H1 (cell line): Measurements from ENCODE around the gene PARP16. TPM values are rescaled to one million over a fixed set of nuclear protein-coding genes. Genes with fewer than 3 reads are reported as not detected.

Source experiments
- CTCF ChIA-PET: fragments of 300-600 bp; sonication (Branson Sonifier 250); formaldehyde crosslinking; loops from one replicate; lab custom pipeline; 2021; ENCODE audit not compliant: partially characterized antibody; lab: Charles Lee
- POLR2A ChIA-PET: fragments of 300-600 bp; sonication (Branson Sonifier 250); formaldehyde crosslinking; loops from one replicate; lab custom pipeline; 2021; ENCODE audit warnings: inconsistent platforms; ENCODE audit not compliant: partially characterized antibody; lab: Charles Lee
- DNase-seq, 2 experiments: peaks; one replicate each; pipeline versions ENCODE4 v3.0.0 to v3.0.0-alpha.2; 2010 to 2022; ENCODE audit warnings: low spot score in 2 of 2, low read depth in 1 of 2, mixed read lengths in 1 of 2
- FAIRE-seq: peaks from 2 replicates; lab custom pipeline; 2011; peaks lifted over from hg19 to GRCh38; lab: Jason Lieb, UNC
- H2AFZ ChIP-seq: 2 replicates; pipeline ENCODE4 v1.8.1; 2012; ENCODE audit warnings: low read length, inconsistent platforms
- H2AK5ac ChIP-seq: 2 replicates; pipeline ENCODE4 v1.6.1; 2013; ENCODE audit warnings: low read depth, low read length
- H2BK120ac ChIP-seq: replicated peaks from 2 replicates; pipeline ENCODE3; 2013; ENCODE audit warnings: low read depth, low read length, inconsistent platforms
- H2BK12ac ChIP-seq: 2 replicates; pipeline ENCODE4 v1.6.1; 2013; ENCODE audit warnings: low read depth, low read length
- H2BK15ac ChIP-seq: 2 replicates; pipeline ENCODE4 v1.6.1; 2013; ENCODE audit warnings: low read length
- H2BK20ac ChIP-seq: 2 replicates; pipeline ENCODE4 v1.6.1; 2013; ENCODE audit warnings: low read length
- H2BK5ac ChIP-seq: 2 replicates; pipeline ENCODE4 v1.6.1; 2013; ENCODE audit warnings: low read depth, low read length
- H3K14ac ChIP-seq: 2 replicates; pipeline ENCODE4 v1.6.1; 2013; ENCODE audit warnings: inconsistent platforms; ENCODE audit not compliant: insufficient read length
- H3K18ac ChIP-seq: 2 replicates; pipeline ENCODE4 v1.6.1; 2013; ENCODE audit warnings: low read length; ENCODE audit errors: extremely low read depth
- H3K23ac ChIP-seq: 2 replicates; pipeline ENCODE4 v1.6.1; 2013; ENCODE audit warnings: inconsistent platforms; ENCODE audit not compliant: insufficient read length
- H3K23me2 ChIP-seq: 2 replicates; pipeline ENCODE4 v1.6.1; 2013; ENCODE audit warnings: low read depth, low read length
- H3K27ac ChIP-seq: 2 replicates; pipeline ENCODE4 v1.6.1; 2011; ENCODE audit warnings: low read depth, low read length, inconsistent platforms
- H3K27me3 ChIP-seq, 4 experiments: replicated peaks in 1 of 4; 1 replicate in 1 of 4; 2 replicates in 3 of 4; pipeline versions ENCODE4 v1.6.1 to v1.8.1; 2011 to 2013; ENCODE audit warnings: low read length in 3 of 4, mild to moderate bottlenecking in 3 of 4, inconsistent platforms in 2 of 4, mixed read lengths in 2 of 4, moderate library complexity in 1 of 4; ENCODE audit not compliant: control insufficient read depth in 3 of 4, insufficient read depth in 3 of 4; ENCODE audit errors: extremely low read depth in 1 of 4
- H3K36me3 ChIP-seq, 4 experiments: 2 replicates each; pipeline versions ENCODE4 v1.6.1 to v1.8.1; 2011 to 2013; ENCODE audit warnings: mild to moderate bottlenecking in 4 of 4, low read length in 3 of 4, moderate library complexity in 2 of 4, control low read depth in 1 of 4, inconsistent platforms in 1 of 4; ENCODE audit not compliant: insufficient read depth in 4 of 4, control insufficient read depth in 2 of 4
- H3K4ac ChIP-seq: replicated peaks from 2 replicates; pipeline ENCODE3; 2013; ENCODE audit warnings: low read length, low read depth, mixed read lengths, inconsistent platforms; ENCODE audit not compliant: insufficient read length
- H3K4me1 ChIP-seq, 4 experiments: replicated peaks in 1 of 4; 1 replicate in 1 of 4; 2 replicates in 3 of 4; pipeline versions ENCODE4 v1.6.1 to v1.8.1; 2011 to 2013; ENCODE audit warnings: low read length in 3 of 4, inconsistent platforms in 2 of 4, mixed read lengths in 1 of 4; ENCODE audit not compliant: insufficient read depth in 4 of 4, control insufficient read depth in 3 of 4
- H3K4me2 ChIP-seq, 2 experiments: 2 replicates each; pipeline versions ENCODE4 v1.6.1 to v1.8.1; 2011 to 2013; ENCODE audit warnings: low read depth in 2 of 2, low read length in 2 of 2, control low read depth in 1 of 2, inconsistent platforms in 1 of 2, mild to moderate bottlenecking in 1 of 2; ENCODE audit not compliant: insufficient read depth in 1 of 2
- H3K4me3 ChIP-seq, 4 experiments: fragments of 200-600, 300-600 bp in 1 of 4; sonication (generic), shearing (Covaris generic), sonication (Bioruptor Twin) in 1 of 4; 2 replicates each; pipeline versions ENCODE4 v1.5.1 to v1.8.1; 2011 to 2016; ENCODE audit warnings: low read length in 4 of 4, low read depth in 3 of 4, control low read depth in 2 of 4, inconsistent platforms in 2 of 4, mild to moderate bottlenecking in 2 of 4, mixed read lengths in 1 of 4, moderate library complexity in 1 of 4; ENCODE audit not compliant: insufficient read depth in 2 of 4; ENCODE audit errors: extremely low read depth in 1 of 4
- H3K56ac ChIP-seq: replicated peaks from 2 replicates; pipeline ENCODE3; 2013; ENCODE audit warnings: low read depth, mild to moderate bottlenecking, mixed read lengths, low read length, inconsistent platforms; ENCODE audit not compliant: insufficient read length
- H3K79me1 ChIP-seq: 2 replicates; pipeline ENCODE4 v1.6.1; 2013; ENCODE audit warnings: low read depth, low read length, control low read depth
- H3K79me2 ChIP-seq, 2 experiments: 2 replicates each; pipeline versions ENCODE4 v1.6.1 to v1.8.1; 2012 to 2013; ENCODE audit warnings: low read length in 2 of 2, mild to moderate bottlenecking in 2 of 2, inconsistent platforms in 1 of 2; ENCODE audit not compliant: insufficient read depth in 2 of 2, control insufficient read depth in 1 of 2
- H3K9ac ChIP-seq, 4 experiments: replicated peaks in 1 of 4; 1 replicate in 1 of 4; 2 replicates in 3 of 4; pipeline versions ENCODE4 v1.6.1 to v1.8.1; 2011 to 2013; ENCODE audit warnings: low read depth in 3 of 4, low read length in 3 of 4, control low read depth in 2 of 4, mild to moderate bottlenecking in 2 of 4, moderate library complexity in 2 of 4, inconsistent platforms in 1 of 4; ENCODE audit errors: extremely low read depth in 1 of 4
- H3K9me3 ChIP-seq, 2 experiments: 2 replicates each; pipeline versions ENCODE4 v1.6.1 to v1.8.1; 2012 to 2013; ENCODE audit warnings: mild to moderate bottlenecking in 2 of 2, moderate library complexity in 2 of 2, control low read depth in 1 of 2, inconsistent platforms in 1 of 2, low read depth in 1 of 2, low read length in 1 of 2, mixed read lengths in 1 of 2; ENCODE audit not compliant: insufficient read depth in 2 of 2
- H4K20me1 ChIP-seq, 2 experiments: replicated peaks in 1 of 2; 2 replicates each; pipeline versions ENCODE3 to v1.8.1; 2011 to 2013; ENCODE audit warnings: inconsistent platforms in 2 of 2, low read length in 2 of 2, mild to moderate bottlenecking in 1 of 2; ENCODE audit not compliant: insufficient read depth in 2 of 2, control insufficient read depth in 1 of 2
- H4K5ac ChIP-seq: 2 replicates; pipeline ENCODE4 v1.6.1; 2013; ENCODE audit warnings: low read length, low read depth, mixed read lengths, inconsistent platforms; ENCODE audit not compliant: insufficient read length
- H4K8ac ChIP-seq: 2 replicates; pipeline ENCODE4 v1.8.0; 2013; ENCODE audit warnings: mild to moderate bottlenecking, moderate library complexity, low read length, inconsistent platforms; ENCODE audit not compliant: insufficient read depth; ENCODE audit errors: extremely low read depth
- H4K91ac ChIP-seq: replicated peaks from 2 replicates; pipeline ENCODE3; 2013; ENCODE audit warnings: low read length, mixed read lengths, inconsistent platforms; ENCODE audit not compliant: insufficient read length
- EP300 ChIP-seq, 2 experiments: IDR thresholded peaks; 1 replicate in 1 of 2; 2 replicates in 1 of 2; pipeline ENCODE4 v1.6.1; 2011 to 2012; ENCODE audit warnings: low read depth in 2 of 2, low read length in 2 of 2, mild to moderate bottlenecking in 2 of 2, borderline replicate concordance in 1 of 2, inconsistent platforms in 1 of 2, moderate library complexity in 1 of 2
- FOSL1 ChIP-seq: IDR thresholded peaks from 2 replicates; pipeline ENCODE4 v1.6.1; 2011; ENCODE audit warnings: mild to moderate bottlenecking, low read depth, low read length, moderate library complexity; ENCODE audit not compliant: insufficient read depth
- MAFK ChIP-seq: IDR thresholded peaks from 2 replicates; pipeline ENCODE4 v1.6.1; 2012; ENCODE audit warnings: low read depth, mild to moderate bottlenecking, improper control_type of control experiment, low read length
- PHF8 ChIP-seq: fragments of 200-600 bp; sonication (generic); conservative IDR thresholded peaks from 2 replicates; pipeline ENCODE4 v1.7.1; 2012; ENCODE audit warnings: low read depth, mild to moderate bottlenecking, inconsistent platforms, low read length, moderate library complexity
- RNF2 ChIP-seq: fragments of 200-900, 300-1000 bp; sonication (generic); IDR thresholded peaks from 2 replicates; pipeline ENCODE4 v1.7.1; 2016; ENCODE audit warnings: borderline replicate concordance, low read depth, mild to moderate bottlenecking, antibody characterized with exemption, low read length; ENCODE audit not compliant: poor library complexity, severe bottlenecking; ENCODE audit errors: missing control alignments
- YY1 ChIP-seq: IDR thresholded peaks from 2 replicates; pipeline ENCODE4 v1.6.1; 2011; ENCODE audit warnings: low read depth, mild to moderate bottlenecking, low read length
- whole genome bisulfite sequencing, 2 experiments: shearing (Covaris generic) in 1 of 2; methylation state at CpG; one replicate each; pipeline versions ENCODE4 v1.1.6 to v1.1.7; 2013 to 2015; ENCODE audit warnings: low lambda C conversion rate in 2 of 2, mixed read lengths in 2 of 2, inconsistent platforms in 1 of 2, low coverage in 1 of 2, missing lambda C conversion rate in 1 of 2; ENCODE audit not compliant: insufficient replicate concordance in 2 of 2, insufficient coverage in 1 of 2, insufficient read length in 1 of 2; ENCODE audit errors: extremely low coverage in 1 of 2, missing lambda C conversion rate in 1 of 2; 5-methylcytosine and 5-hydroxymethylcytosine counted together
- long read RNA-seq, 2 experiments: library from RNA in 1 of 2; library from capped mRNA in 1 of 2; stranded (forward); transcript quantifications; one replicate each; pipeline ENCODE4 v2.0.0, GENCODE V29; 2021; ENCODE audit warnings: inconsistent platforms in 1 of 2
- polyA minus RNA-seq, 3 experiments: library from RNA; depleted of rRNA, polyadenylated mRNA; stranded (reverse); fragments of >200 nt; gene quantifications; 1 replicate in 2 of 3; 2 replicates in 1 of 3; pipeline ENCODE4 v1.2.3, GENCODE V29; 2011
- polyA plus RNA-seq, 7 experiments: library from polyadenylated mRNA; depleted of rRNA in 3 of 7; stranded (reverse) in 5 of 7; unstranded in 2 of 7; fragments of >200 nt in 5 of 7; fragments of 200-250 nt in 2 of 7; gene quantifications; 1 replicate in 5 of 7; 2 replicates in 1 of 7; 4 replicates in 1 of 7; pipeline versions ENCODE4 v1.2.1 to v1.2.3, GENCODE V29; 2011 to 2013; ENCODE audit warnings: missing spikeins in 2 of 7, mixed read lengths in 2 of 7
- total RNA-seq: library from RNA; stranded (reverse); fragmentation: NEBNext Ultra II Directional; extraction: Animal tissue kit (Norgen Biotek cat#: 25700); gene quantifications from 2 replicates; pipeline ENCODE4 v1.2.1, GENCODE V29; 2021

PARP16 gene
- total RNA-seq = 3.7 and 5.0 TPM in 2 replicates
- 3.7 and 3.8 TPM in 2 replicates for polyA plus RNA-seq (2011; rRNA removed)
- 4.1 TPM for polyA plus RNA-seq (2011; cell fraction: cytosol; rRNA removed)
- 3.2 TPM for polyA plus RNA-seq (2011; cell fraction: nucleus; rRNA removed)
- 4.0 to 4.4 TPM (median 4.1 TPM) in 4 replicates for polyA plus RNA-seq (2012, experiment 1 of 2)
- 4.1 TPM for polyA plus RNA-seq (2012, experiment 2 of 2)
- polyA plus RNA-seq (2013, experiment 1 of 2) = 3.3 TPM
- polyA plus RNA-seq (2013, experiment 2 of 2) = 3.8 TPM
- 4.2 and 4.4 TPM in 2 replicates for polyA minus RNA-seq (2011; rRNA and poly(A)+ RNA removed)
- polyA minus RNA-seq (2011; cell fraction: cytosol; rRNA and poly(A)+ RNA removed) = 4.0 TPM
- 7.2 TPM for polyA minus RNA-seq (2011; cell fraction: nucleus; rRNA and poly(A)+ RNA removed)
- long read RNA-seq, experiment 1, partial matches to known transcripts = 1 of 4 reads
- long read RNA-seq, experiment 1, other reads (novel, unspliced or antisense) = 2 of 4 reads
- long read RNA-seq, experiment 2 = 0 reads

- Histone ChIP-seq H3K27me3 (peaks cover 0 to 10% (median 10%) of the 10 kb centered on the region in 4 experiments; a peak in 6 of 7 replicates), H3K9me3 (no peaks in the 10 kb centered on the region), H4K91ac (peak within 1 kb of the TSS; percentile 57), H3K4me3 (peak within 1 kb of the TSS; percentile 69 to 77 (median 75)), H4K20me1 (no peaks in the 10 kb centered on the region), H2BK12ac (no peak within 1 kb of the TSS; the same call in 1 of the 2 replicates), H3K36me3 (no peaks in the 10 kb centered on the region), H2AFZ (peak within 1 kb of the TSS; percentile 87), H2BK15ac (peak within 1 kb of the TSS; percentile 95), H3K23me2 (peaks cover 8% of the 10 kb centered on the region), H3K4me1 (peaks cover 0 to 10% (median 7%) of the 10 kb centered on the region in 4 experiments; a peak in 5 of 7 replicates), H2BK5ac (no peak within 1 kb of the TSS; the same call in 1 of the 2 replicates), H3K23ac (no peak within 1 kb of the TSS), H3K4me2 (peak within 1 kb of the TSS; percentile 93 to 100), H2AK5ac (peak within 1 kb of the TSS; percentile 20; the same call in 1 of the 2 replicates), H3K79me2 (no peaks in the 10 kb centered on the region), H3K4ac (no peak within 1 kb of the TSS), H3K9ac (peak within 1 kb of the TSS in 3 of 4 experiments; percentile 59 to 71 (median 67); a peak in 6 of 7 replicates), H4K5ac (peak within 1 kb of the TSS; percentile 32), H3K27ac (0 out of 2 replicates have a peak within 1 kb of the TSS, but pooled peaks have one; percentile 31), H2BK20ac (0 out of 2 replicates have a peak within 1 kb of the TSS, but pooled peaks have one; percentile 51), H2BK120ac (peak within 1 kb of the TSS; percentile 18), H3K18ac (peak within 1 kb of the TSS; percentile 78), H4K8ac (peak within 1 kb of the TSS; percentile 96), H3K79me1 (no peaks in the 10 kb centered on the region), H3K56ac (no peak within 1 kb of the TSS), H3K14ac (no peak within 1 kb of the TSS)
- ChIA-PET POLR2A (interaction anchor here (0.8 to 10.1 kb wide), 9 partner anchors 9 to 129 kb away, joined by 3 to 123 read pairs (median 5); partner anchors contain the start of genes CILP, CLPX and RNU5B-1), CTCF (interaction anchor here (0.7 to 11.1 kb wide), 21 partner anchors 9 to 253 kb away, joined by 3 to 114 read pairs (median 4); partner anchors contain the start of gene CILP)
- no peak for FAIRE-seq
- 10% methylated on average over 12 of the region's 62 CpGs; no CpG with 5 or more reads in 1 of the 2 experiments for WGBS, 2 experiments
- DNase-seq = peak in 1 of 2 experiments; percentile 93
- TF ChIP-seq EP300 (IDR thresholded peaks at IDR 0.05; ENCODE audit: borderline replicate concordance in 1 of 2, low read depth in 2 of 2, low read length in 2 of 2) (peak in 1 of 2 experiments; percentile 34; a peak in 1 of 3 replicates), PHF8 (0 out of 2 replicates have a peak, but pooled peaks have one; percentile 41), FOSL1 (no peak), YY1 (0 out of 2 replicates have a peak, but pooled peaks have one; percentile 3), MAFK (no peak), RNF2 (peak; percentile 57)
Observed at GRCh38 chr15:65286704-65287519, at the start of gene PARP16. Gene PARP16, minus strand, starts transcription at chr15:65286883. Its CDS starts 457 bp downstream, at chr15:65286426.
